ENCODE data around the gene GALNT2. TPM values are rescaled to one million over a fixed set of nuclear protein-coding genes. Genes with fewer than 3 reads are reported as not detected.

Gene GALNT2
- total and polyA plus RNA-seq, 2 of the 13 experiments (the other 11 are each of a cell fraction or from before 2014, with no cell fraction given), result 39.3 to 39.6 TPM

DNA sequence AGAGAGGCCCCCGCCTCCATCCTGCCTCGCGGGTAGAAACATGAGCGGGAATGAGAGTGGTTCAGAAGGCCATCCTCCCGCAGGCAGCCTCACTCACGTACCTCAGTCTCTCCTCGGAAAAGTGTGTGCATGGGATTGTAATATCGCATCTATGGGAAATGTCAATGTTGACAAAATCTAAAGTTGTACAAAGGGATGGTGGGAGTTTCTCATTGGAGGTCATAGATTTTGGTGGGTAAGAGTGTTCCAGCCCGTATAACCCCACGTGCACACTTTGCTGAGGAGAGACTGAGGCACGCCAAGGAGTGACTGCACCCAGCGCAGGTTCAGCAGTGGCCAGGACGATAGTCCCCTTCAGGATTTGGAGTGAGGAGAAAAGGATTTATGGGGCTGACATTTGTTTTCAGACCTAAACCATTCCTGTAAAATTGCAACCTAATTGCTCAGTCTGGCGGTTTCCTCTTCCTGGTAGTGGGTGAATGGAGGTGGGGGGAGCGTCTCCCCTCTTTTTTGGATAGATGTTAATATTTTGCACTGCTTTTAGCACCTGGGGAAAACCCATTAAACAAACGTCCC, 59.6 kb downstream of the GALNT2 start:
- intact Hi-C loops (cut with micrococcal nuclease; ENCODE audit: unreplicated experiment) (no loop called here), in situ Hi-C loops (cut with HindIII; ENCODE audit: extremely low pct_ligation_motif_present, low pct_unique_long_range_greater_than_20kb) (no loop called here)
- Histone ChIP-seq H3K27me3 (ENCODE audit: control insufficient read depth in 1 of 2, insufficient read depth in 2 of 2, low read length in 2 of 2) (no peaks in the 10 kb centered on the region), H3K4me1 (ENCODE audit: insufficient read depth, low read length) (peaks cover 40% of the 10 kb centered on the region), H4K20me1 (ENCODE audit: insufficient read depth, low read length) (no peaks in the 10 kb centered on the region), H3K36me3 (replicated peaks in 1 of 2; ENCODE audit: control insufficient read depth in 1 of 2, insufficient read depth in 2 of 2, low read length in 2 of 2) (no peaks in the 10 kb centered on the region), H3K9ac (ENCODE audit: insufficient read depth, low read depth, low read length) (no peak overlapping the region), H3K4me2 (ENCODE audit: low read depth, low read length) (no peak overlapping the region), H3K4me3 (replicated peaks in 1 of 3; ENCODE audit: insufficient read depth in 1 of 3, low read depth in 2 of 3, low read length in 3 of 3) (no peak overlapping the region), H3K27ac (ENCODE audit: extremely low read length, insufficient read depth, low read length) (no peak overlapping the region), H2AFZ (ENCODE audit: low read length) (no peak overlapping the region), H3K79me2 (ENCODE audit: insufficient read depth, low read length) (peaks cover 40% of the 10 kb centered on the region), H3K9me3 (ENCODE audit: low read length) (no peaks in the 10 kb centered on the region)
- CTCF ChIA-PET (ENCODE audit: low intra/inter-chr PET ratio, low total read pairs), result no interaction called here
- no TSS peak for BruUV-seq (replicated peaks)
- no peak for DNase-seq (ENCODE audit: low spot score)
- POLR2A ChIA-PET, result no interaction called here
- 94% methylated on average over 16 of the region's 16 CpGs for WGBS (ENCODE audit: low lambda C conversion rate)
- ATAC-seq, result no peak
- FAIRE-seq, result no peak
- TF ChIP-seq ZNF83 (CRISPR knock-in tag; IDR thresholded peaks at IDR 0.05; ENCODE audit: borderline replicate concordance) (no peak), HDAC2 (CRISPR knock-in tag; IDR thresholded peaks at IDR 0.05) (no peak), ZMYM3 (CRISPR knock-in tag; IDR thresholded peaks at IDR 0.05) (no peak), IRX3 (CRISPR knock-in tag; IDR thresholded peaks at IDR 0.05; ENCODE audit: borderline replicate concordance, low read depth) (no peak), PCBP1 (IDR thresholded peaks at IDR 0.05; ENCODE audit: borderline replicate concordance, low read depth, low read length) (no peak), BHLHE40 (IDR thresholded peaks at IDR 0.05; ENCODE audit: low read length) (no peak), ZBTB8A (CRISPR knock-in tag; IDR thresholded peaks at IDR 0.05; ENCODE audit: borderline replicate concordance, low read depth) (no peak), TBX3 (IDR thresholded peaks at IDR 0.05; ENCODE audit: borderline replicate concordance) (no peak), ZNF644 (CRISPR knock-in tag; IDR thresholded peaks at IDR 0.05; ENCODE audit: low read depth) (no peak), MBD4 (IDR thresholded peaks at IDR 0.05; ENCODE audit: borderline replicate concordance, low read length) (no peak), MZF1 (CRISPR knock-in tag; IDR thresholded peaks at IDR 0.05; ENCODE audit: borderline replicate concordance) (no peak), SP140L (CRISPR knock-in tag; IDR thresholded peaks at IDR 0.05; ENCODE audit: borderline replicate concordance) (no peak), ZNF256 (CRISPR knock-in tag; conservative IDR thresholded peaks at IDR 0.05) (no peak), GZF1 (CRISPR knock-in tag; IDR thresholded peaks at IDR 0.05) (no peak), ZNF101 (CRISPR knock-in tag; IDR thresholded peaks at IDR 0.05; ENCODE audit: borderline replicate concordance, low read depth) (no peak), KDM6A (CRISPR knock-in tag; IDR thresholded peaks at IDR 0.05; ENCODE audit: low read depth) (no peak), HOXA7 (CRISPR knock-in tag; IDR thresholded peaks at IDR 0.05) (no peak), ZNF772 (CRISPR knock-in tag; IDR thresholded peaks at IDR 0.05) (no peak), ZNF24 (IDR thresholded peaks at IDR 0.05) (no peak), NCOR1 (IDR thresholded peaks at IDR 0.05; ENCODE audit: borderline replicate concordance, low read length) (no peak)

Measured in HepG2 (cell line).